Mammary epithelial cell (primary cell): ENCODE measurements around the gene C2orf92.

Experiments
- EZH2 ChIP-seq: IDR thresholded peaks from 2 replicates; pipeline ENCODE4 v1.6.1; 2012; ENCODE audit warnings: low read length, inconsistent platforms, borderline replicate concordance
- TF ChIP-seq, protein P1 (sequence below), 2 donors: IDR thresholded peaks in 1 of 2; conservative IDR thresholded peaks in 1 of 2; 2 replicates each; pipeline ENCODE4 v1.5.1; 2011 to 2012; ENCODE audit warnings: inconsistent platforms in 2 of 2, low read length in 2 of 2, mild to moderate bottlenecking in 2 of 2, control low read depth in 1 of 2, low read depth in 1 of 2; ENCODE audit not compliant: insufficient read depth in 1 of 2; ENCODE audit errors: extremely low read depth in 1 of 2

DNA sequence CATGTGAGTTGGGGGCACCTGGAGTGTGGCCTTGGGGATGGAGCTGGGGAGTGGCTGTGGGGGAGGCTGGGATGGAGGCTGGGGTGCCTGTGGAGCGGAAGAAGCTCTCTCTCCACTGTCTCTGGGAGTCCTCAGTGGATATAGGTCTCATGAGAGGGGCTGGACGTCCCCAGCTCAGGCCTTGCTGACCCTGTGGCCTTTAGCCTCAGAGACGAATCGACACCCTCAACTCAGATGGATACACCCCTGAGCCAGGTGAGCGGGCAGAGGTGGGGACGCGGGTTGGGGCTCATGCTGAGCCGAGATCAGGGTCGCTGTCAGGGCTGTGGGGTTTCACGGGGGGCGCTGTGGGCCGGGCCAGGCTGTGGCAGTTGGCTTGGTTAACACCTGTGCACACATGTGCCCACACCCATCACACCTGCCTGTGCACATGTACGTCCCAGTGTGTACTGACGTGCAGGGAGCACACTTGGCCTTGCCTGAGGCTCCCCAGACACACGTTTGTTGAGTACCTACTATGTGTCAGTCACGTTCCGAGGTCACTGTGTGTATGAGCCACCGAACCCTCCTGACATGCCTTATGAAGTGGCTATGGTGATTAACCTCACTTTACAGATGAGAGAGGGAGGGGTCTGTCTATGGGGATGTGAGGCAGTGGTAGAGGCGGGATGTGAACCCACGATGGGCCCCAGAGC is 64.0 kb downstream of the C2orf92 start:
- TF ChIP-seq, protein P1, sequence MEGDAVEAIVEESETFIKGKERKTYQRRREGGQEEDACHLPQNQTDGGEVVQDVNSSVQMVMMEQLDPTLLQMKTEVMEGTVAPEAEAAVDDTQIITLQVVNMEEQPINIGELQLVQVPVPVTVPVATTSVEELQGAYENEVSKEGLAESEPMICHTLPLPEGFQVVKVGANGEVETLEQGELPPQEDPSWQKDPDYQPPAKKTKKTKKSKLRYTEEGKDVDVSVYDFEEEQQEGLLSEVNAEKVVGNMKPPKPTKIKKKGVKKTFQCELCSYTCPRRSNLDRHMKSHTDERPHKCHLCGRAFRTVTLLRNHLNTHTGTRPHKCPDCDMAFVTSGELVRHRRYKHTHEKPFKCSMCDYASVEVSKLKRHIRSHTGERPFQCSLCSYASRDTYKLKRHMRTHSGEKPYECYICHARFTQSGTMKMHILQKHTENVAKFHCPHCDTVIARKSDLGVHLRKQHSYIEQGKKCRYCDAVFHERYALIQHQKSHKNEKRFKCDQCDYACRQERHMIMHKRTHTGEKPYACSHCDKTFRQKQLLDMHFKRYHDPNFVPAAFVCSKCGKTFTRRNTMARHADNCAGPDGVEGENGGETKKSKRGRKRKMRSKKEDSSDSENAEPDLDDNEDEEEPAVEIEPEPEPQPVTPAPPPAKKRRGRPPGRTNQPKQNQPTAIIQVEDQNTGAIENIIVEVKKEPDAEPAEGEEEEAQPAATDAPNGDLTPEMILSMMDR (conservative IDR thresholded peaks at IDR 0.05 in 1 of 2, IDR thresholded peaks at IDR 0.05 in 1 of 2; ENCODE audit: extremely low read depth in 1 of 2, insufficient read depth in 1 of 2, low read depth in 1 of 2, low read length in 2 of 2) = no peak
- no peak for TF ChIP-seq EZH2
